ENCODE data around the gene COASY.

COASY gene

DNA sequence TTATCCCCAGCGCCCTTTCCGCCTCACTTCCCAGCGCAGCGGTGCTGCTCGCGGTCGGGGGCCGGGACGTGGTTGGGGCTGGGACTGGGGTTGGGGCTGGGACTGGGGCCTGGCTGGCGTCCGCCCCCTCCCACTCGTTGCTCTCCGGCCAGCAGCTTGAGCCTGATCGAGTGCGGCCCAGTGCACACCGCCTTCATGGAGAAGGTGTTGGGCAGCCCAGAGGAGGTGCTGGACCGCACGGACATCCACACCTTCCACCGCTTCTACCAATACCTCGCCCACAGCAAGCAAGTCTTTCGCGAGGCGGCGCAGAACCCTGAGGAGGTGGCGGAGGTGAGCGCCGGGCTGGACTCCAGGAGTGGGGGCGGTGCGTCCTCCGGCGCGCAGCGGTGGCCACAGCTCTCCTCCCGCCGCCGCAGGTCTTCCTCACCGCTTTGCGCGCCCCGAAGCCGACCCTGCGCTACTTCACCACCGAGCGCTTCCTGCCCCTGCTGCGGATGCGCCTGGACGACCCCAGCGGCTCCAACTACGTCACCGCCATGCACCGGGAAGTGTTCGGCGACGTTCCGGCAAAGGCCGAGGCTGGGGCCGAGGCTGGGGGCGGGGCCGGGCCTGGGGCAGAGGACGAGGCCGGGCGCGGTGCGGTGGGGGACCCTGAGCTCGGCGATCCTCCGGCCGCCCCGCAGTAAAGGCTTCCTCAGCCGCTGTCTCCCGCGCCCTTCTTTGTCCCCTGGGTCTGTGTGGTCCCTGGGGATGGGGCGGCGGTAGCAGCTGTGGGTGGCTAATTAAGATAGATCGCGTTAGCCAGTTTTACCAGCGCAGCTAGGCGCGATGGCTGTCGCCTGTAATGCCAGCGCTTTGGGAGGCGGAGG is 7.5 kb upstream of the COASY start:
- no peak for FAIRE-seq

DNA sequence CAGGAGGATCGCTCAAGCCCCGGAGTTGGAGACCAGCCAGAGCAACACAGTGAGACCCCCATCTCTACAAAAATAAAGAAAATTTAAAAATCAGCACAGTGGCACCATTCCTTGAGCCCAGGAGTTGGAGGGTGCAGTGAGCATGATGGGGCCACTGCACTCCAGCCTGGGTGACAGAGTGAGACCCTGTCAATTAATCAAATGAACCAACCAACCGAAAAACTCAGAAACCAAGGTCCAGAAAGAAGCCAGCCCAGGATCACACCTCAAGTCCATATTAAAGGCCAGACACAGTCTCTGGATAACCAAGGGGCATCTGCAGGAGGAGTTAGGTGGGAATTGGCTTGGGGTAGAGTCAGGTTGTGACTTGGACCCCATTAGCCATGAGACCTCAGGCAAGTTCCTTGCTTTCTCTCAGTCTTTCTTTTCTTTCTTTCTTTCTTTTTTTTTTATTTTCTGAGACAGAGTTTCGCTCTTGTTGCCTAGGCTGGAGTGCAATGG is 6.8 kb upstream of the COASY start:
- no peak for FAIRE-seq

DNA sequence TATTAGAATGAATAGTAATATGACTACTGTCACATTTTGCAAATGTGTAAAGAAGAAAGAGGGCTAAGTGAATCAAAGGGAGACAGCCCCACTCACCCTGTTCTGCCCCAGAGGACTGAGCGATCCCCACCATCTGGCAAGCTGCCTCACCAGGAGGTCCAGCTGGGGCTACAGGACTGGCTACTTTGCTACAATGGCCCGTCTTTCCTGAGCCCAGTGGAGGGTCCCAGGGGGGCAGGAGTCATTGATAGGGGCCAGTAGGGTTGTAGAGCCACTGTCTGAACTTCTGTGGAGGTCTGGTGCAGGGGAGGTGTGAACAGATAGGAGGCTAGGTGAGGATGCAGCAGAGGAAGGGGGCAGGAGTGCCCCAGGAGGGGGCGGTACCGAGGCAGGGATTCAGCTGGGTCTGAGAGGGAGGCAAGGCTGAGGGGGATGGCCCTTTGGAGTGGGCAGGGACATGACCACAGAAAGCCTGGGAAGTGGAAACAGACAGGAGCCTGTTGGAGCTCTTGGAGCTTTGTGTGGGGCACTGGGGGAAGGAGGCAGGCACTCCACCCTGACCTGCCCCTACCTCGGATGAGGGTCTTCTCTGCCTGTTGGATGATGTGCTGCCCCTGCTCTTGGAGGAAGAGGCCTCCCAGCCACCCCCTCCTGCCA is 5.9 kb upstream of the COASY start:
- FAIRE-seq = peak; percentile 55

DNA sequence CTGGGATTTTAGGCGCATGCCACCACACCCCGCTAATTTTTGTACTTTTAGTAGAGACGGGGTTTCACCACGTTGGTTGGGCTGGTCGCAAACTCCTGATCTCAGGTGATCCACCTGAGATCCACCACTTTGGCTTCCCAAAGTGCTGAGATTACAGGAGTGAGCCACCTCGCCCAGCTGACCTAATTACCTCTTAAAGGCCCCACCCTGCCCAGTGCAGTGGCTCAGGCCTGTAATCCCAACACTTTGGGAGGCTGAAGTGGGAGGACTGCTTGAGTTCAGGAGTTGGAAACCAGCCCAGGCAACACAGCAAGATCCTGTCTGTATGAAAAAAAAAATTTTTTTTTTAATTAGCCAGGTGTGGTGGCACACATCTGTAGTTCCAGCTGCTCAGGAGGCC is 2.9 kb upstream of the COASY start:
- FAIRE-seq = no peak

DNA sequence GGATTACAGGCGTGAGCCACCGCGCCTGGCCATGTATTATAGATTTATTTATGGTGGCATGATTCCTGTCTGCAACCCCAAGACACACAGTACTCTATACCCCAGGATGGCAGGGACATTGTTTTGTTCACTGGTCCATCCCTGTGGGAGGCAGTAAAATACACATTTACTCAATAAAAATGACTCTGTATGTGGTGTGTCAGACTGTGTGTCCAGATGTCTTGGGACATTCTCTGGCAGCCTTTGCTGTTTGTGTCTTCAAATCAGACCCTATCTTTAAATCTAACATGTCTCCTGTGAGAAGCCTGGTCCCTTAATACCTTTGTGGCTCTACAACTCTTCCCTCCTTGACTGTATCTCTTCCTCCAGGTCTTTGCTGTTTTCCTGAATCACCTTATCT is 1.7 kb upstream of the COASY start:
- FAIRE-seq = no peak

DNA sequence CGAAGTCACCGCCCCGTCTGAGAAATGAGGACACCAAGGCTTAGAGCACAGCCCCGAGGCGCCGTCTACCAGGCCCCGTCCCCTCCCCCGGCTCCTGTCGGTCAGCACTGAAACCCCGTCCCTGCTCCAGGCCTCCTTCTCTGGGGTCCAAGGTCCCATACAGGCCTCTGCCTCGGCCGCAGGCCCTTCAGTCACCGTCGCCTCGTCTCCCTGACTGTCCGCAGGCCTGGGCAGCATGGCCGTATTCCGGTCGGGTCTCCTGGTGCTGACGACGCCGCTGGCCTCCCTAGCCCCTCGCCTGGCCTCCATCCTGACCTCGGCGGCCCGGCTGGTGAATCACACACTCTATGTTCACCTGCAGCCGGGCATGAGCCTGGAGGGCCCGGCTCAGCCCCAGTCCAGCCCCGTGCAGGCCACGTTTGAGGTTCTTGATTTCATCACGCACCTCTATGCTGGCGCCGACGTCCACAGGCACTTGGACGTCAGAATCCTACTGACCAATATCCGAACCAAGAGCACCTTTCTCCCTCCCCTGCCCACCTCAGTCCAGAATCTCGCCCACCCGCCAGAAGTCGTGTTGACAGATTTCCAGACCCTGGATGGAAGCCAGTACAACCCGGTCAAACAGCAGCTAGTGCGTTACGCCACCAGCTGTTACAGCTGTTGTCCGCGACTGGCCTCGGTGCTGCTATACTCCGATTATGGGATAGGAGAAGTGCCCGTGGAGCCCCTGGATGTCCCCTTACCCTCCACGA is 617 bp downstream of the COASY start:
- FAIRE-seq = no peak

DNA sequence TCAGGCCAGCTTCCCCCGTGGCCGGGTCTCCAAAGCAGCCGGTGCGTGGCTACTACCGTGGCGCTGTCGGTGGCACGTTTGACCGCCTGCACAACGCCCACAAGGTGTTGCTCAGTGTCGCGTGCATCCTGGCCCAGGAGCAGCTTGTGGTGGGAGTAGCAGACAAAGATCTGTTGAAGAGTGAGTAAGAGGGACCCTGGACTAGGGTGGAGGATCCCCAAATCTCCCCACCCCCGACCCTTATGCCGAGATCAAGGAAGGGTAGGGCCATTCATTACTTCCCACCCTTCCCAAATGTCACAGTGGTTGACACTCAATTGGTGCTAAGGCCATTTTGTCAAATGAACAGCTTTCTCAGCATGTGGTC is 1.2 kb downstream of the COASY start:
- no peak for FAIRE-seq

DNA sequence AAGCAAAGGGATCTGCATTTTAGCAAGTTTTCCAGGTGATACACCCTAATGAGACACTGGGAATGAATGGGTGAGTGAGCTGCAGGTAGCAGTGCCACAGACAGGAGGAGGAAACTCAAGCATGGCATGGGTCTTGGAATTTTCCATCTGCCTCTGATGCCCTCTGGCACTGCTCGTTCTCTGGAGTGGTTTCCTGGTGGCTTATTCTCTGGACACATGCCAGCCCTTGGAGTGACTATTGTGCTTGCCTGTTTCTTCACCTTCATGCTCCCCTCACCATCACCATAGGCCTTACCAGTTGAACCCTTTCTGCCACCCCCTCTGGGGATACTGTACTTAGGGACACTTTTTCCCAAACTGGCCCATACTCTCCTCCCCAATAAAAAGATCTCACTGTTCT is 1.6 kb downstream of the COASY start:
- no peak for FAIRE-seq

DNA sequence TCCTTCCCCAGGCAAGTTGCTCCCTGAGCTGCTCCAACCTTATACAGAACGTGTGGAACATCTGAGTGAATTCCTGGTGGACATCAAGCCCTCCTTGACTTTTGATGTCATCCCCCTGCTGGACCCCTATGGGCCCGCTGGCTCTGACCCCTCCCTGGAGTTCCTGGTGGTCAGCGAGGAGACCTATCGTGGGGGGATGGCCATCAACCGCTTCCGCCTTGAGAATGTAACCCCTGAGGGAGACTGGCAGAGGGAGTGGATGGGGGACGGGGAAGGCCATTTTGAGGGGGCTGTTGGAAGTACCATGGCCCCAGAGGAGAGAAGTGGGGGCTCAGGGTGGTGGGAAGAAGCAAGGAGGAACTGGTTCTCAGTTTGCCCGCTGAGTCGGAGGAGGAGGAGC is 2.0 kb downstream of the COASY start:
- no peak for FAIRE-seq

DNA sequence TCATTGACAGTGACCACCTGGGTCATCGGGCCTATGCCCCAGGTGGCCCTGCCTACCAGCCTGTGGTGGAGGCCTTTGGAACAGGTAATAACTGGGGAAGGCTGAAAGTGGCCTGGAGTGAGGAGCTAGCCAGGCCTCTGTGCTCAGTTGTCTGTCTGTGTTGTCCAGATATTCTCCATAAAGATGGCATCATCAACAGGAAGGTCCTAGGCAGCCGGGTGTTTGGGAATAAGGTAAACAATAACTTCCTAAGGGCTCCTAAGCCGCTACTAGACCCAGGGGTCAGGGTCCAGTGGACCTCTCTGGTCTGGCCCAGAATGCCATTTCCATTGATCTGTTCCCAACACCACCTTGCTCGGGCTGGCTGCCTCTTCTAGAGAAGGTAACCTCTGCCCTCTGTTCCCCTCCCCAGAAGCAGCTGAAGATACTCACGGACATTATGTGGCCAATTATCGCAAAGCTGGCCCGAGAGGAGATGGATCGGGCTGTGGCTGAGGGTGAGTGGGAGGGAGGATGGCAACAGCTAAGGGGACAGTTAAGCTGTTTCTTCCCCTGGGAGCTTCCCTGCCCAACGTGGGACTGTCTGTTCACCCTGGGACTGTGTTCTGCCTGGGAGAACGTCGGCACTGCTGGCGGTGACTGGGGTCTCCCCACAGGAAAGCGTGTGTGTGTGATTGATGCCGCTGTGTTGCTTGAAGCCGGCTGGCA is 3.0 kb downstream of the COASY start:
- FAIRE-seq = no peak

DNA sequence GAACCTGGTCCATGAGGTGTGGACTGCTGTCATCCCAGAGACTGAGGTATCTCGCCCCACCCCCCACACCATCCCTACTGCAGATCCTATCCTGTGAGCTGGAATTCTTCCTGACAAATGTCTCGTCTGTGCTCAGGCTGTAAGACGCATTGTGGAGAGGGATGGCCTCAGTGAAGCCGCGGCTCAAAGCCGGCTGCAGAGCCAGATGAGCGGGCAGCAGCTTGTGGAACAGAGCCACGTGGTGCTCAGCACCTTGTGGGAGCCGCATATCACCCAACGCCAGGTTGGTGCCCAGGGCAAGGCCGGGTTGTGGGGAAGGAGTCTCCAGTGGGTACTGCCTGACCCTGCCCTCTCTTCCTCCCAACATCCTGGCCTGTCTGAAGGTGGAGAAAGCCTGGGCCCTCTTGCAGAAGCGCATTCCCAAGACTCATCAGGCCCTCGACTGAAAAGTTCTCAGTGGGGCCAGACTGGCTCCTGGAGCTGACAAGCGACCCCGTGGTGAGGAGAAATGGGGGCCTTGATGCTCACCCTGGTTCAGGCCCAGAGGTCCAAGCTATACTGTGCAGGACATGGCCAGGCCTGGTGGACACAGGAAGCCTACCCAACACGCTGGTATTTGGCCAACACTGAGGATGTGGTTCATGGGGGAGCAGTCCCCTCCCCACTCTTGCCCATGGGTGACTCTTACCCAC is 3.7 kb downstream of the COASY start:
- FAIRE-seq = no peak

DNA sequence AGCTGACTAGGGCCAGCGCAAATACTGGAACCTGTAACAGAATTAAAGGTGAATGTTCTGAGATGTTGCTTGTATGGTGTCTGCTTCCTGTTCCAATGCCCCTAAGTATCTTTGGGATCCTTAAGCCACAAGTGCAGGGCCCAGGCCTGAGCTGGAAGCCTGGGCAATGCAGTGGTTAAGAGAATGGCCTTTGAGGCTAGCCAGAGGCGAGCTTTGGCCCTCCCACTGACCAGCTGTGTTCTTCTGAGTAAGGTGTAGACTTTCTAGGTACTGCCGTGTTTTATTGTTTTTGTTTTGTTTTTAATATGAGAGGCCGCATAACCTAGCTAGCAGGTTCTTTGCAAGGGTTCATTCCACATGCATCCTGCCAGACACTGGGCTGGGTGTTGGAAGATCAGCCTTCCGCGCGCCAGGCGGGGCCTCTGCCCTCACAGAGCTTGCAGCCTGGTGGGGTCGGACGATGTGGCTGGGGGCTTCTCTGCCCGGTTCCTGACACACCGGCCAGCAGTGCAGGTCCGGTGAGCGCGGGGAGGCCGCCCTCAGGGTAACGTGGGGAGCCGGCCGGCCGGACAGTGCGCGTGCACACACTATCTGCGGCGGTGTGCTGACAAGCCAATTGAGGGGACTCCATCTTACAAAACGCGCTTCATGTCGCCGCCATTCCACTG is 4.4 kb downstream of the COASY start:
- FAIRE-seq = no peak

DNA sequence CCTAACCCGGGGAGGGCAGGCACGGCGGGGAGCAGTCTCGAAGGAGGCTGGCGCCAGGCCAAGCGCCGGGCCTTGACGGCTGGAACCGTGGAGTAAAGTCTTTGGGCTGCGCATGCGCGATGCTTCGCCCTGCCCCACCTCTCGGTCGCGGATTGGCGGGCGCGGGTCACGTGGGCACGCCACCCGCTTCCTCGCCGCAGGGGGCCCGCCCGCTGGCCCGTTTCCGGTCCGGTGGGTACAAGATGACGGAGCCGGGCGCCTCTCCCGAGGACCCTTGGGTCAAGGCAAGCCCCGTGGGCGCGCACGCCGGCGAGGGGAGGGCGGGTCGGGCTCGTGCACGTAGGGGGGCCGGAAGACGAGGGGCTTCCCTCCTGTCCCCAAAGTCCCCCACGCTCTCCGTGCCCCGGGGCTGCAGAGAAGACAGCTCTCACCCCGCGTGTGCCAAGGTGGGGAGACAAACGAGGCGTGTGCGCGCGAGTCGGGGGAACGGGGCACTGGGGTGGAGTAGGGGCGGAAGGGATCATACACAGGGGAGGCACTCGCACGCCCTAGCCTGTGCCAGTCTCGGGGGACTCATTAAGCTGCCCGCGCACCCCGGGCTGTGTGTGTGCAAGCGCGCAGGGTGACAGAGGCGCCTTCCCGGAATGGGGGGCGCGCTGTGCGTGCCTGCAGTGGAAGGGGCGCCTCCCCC is 5.1 kb downstream of the COASY start, which contains the start of gene MLX:
Gene MLX, plus strand, starts transcription at position 218 of the 691 bp plus-strand sequence. Its CDS starts 25 bp downstream, at position 243.
- no peak for FAIRE-seq

DNA sequence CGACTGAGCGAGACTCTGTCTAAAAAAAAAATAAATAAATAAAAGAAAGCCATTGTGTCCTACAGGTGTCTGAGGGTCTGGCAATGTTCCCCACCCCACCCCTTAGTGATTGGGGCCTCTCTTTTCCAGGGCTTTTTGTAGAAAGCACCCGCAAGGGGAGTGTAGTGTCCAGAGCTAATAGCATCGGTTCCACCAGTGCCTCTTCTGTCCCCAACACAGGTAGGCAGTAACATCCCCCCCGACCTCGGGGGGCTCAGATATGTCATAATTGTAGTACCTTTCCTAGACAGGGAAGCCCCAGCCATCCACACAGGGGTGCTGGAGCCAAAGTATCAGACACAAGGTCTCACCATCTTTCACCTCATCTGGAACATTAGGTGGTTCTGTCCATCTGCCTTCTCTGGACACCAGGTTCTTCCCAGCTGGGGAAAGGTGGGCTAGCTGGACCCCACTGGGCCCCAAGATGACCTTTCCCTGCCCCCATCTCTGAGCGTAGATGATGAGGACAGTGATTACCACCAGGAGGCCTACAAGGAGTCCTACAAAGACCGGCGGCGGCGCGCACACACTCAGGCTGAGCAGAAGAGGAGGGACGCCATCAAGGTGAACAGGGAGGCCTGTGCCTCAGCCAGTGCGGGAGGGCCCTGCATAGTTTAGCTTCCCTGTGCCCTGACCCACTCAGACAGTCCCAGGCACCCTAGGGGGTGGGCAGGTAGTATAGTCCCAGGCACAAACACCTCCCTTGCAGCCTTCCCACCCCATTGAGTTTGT is 6.6 kb downstream of the COASY start:
- FAIRE-seq = no peak

DNA sequence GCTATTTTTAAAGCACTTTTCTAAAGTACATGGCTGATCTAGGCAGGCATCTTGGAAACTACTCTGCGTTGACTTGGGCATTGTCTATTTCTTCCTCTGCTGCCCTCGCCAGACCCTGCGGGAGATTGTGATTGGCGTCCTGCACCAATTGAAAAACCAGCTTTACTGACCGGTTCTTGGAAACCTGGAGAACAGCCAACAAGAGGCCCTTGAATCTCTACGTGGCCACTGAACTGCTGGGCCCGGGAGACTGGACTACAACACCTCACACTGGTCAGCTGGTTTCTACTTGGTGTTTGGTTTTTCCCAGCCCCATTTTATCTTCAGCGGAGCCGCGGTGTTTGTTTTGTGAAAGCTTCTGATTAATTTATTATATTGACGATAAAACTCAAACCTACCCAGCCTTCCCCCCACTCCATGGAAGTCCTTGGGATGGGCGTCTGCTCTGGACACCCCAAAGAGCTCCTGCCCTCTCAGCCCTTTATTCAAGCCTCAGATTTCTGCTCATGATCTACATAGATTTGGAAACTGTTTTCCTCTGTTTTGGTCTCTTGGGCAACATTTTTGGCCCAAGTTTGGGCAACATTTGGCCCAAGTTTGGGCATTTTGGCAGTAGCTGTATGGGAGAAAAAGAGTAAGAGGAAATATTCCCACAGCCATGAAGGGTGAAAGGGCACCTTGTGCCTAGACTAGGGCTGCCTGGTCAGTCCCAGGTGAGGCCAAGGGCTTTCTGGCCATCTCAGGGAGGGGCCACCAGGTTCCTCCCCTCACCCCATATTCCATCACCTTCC is 9.7 kb downstream of the COASY start:
- no peak for FAIRE-seq

DNA sequence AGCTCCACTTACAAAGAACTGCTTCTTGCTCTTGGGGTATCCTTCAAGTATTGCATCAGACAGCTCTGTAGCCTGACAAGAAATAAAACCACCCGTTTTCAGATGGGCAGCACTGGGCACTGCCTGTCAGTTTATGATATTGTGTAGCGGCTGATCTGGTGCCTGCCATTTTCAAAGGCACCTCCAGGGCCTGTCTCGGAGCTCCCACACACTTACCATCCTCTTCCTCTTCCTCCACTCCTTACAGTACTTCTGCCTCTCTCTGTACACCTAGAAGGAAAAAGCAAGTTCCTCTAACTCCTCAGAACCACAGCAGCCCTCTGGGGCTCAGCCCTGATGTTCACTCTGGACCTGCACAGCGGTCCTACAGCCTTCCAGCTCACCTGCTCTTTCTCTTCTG is 11.1 kb downstream of the COASY start:
- FAIRE-seq = no peak

DNA sequence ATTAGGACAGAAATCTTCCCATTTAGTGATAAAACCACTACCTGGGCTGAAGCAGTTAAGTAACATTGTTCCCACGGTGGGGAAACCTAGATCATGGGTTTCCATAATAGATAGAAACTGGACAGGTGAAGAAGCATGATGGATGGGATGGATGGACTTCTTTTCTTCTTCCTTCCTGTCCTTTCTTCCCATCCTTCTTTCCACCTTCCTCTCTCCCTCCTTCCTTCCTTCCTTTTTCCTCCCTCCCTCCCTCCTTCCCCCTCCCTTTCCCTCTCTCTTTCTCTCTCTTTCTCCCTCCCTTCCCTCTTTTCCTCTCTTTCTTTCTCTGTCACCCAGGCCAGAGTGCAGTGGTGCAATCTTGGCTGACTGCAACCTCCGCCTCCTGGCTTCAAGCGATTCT is 12.5 kb downstream of the COASY start:
- FAIRE-seq = no peak

DNA sequence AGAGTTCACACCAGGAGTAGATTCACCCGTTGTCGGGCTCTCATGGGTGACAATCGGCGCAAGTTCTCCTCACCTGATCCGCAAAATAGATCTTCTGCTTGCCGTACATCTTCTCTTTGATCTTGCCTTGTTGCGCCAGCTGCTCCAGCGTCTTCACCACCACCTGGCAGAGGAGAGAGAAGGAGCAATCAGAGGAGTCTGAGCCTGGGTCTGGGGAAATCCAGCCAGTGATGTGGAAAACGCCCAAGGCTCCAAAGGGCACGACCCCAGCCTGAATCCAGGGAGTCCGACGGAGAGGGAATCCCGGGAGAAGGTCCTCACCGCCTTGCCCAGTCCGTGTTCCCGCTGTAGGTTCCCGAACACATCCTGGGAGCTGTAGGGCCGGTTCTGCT is 15.2 kb downstream of the COASY start:
- FAIRE-seq = no peak

DNA sequence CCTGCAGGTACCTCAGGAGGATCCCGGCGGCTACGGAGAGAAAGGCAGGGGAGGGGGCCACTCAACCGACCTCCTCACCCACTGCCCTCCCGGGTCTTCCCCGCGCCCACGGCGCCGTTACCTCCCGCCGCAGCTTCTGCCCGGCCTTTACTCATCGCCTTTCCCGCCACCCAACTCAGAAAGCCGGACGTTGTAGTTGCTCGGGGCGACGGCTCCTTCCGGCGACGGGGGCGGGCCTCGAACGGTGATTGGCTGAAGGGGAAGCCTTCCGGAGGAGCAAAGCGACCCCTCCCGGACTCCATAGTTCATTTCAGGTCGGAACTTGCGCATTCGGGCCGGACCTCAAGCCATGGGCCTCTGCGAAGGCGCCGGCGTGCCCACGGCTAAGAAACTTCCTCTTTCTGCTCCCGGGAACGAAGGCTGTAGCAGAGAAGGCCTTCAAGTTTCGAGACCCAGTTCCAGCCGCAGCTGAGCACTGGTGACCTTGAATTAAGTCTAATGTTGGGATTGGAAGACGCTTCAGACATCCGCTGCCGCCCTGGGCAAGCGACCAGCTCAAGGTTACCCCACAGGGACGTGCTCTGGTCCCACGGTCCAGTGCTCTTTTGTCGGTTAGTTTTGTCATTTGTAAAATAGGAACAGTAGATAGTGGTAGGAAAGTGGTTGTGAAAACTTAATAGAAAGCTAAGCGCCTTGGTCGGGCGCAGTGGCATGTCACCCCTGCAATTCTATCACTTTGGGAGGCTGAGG is 15.8 kb downstream of the COASY start, which contains the start of gene PSMC3IP:
Gene PSMC3IP, minus strand, starts transcription at position 198 of the 750 bp plus-strand sequence. Its CDS starts 43 bp downstream, at position 155.
- FAIRE-seq = peak; percentile 93

All from G401.6 (cell line).